ENCODE measurements around the gene VPS13D.

GRCh38 chr1:12478612-12478985 lies 248.8 kb downstream of the VPS13D start:
- TF ChIP-seq TARDBP (IDR thresholded peaks at IDR 0.05) (no peak), SP1 (IDR thresholded peaks at IDR 0.05) (no peak), ELF4 (IDR thresholded peaks at IDR 0.05) (no peak), FOXM1 (IDR thresholded peaks at IDR 0.05; ENCODE audit: borderline replicate concordance) (no peak)
